SK-N-SH treated with all-trans-retinoic acid at 6 μM for 48 hours (cell line): ENCODE results near the gene SEMA4F.

Experiments
- BACH2 ChIP-seq: fragments of 250-450 bp; sonication (Bioruptor Pico); IDR thresholded peaks from 2 replicates; pipeline ENCODE4 v1.9.0; 2021; ENCODE audit warnings: mild to moderate bottlenecking, borderline replicate concordance
- CSDC2 ChIP-seq: fragments of 250-450 bp; sonication (Bioruptor Pico); IDR thresholded peaks from 2 replicates; pipeline ENCODE4 v1.5.0; 2020; ENCODE audit warnings: mild to moderate bottlenecking, moderate library complexity
- GLIS3 ChIP-seq: fragments of 250-450 bp; sonication (Bioruptor Pico); IDR thresholded peaks from 2 replicates; pipeline ENCODE4 v1.5.0; 2020; ENCODE audit warnings: mild to moderate bottlenecking, moderate library complexity
- ISL1 ChIP-seq: fragments of 250-450 bp; sonication (Bioruptor Pico); IDR thresholded peaks from 2 replicates; pipeline ENCODE4 v2.1.2; 2022; ENCODE audit warnings: mild to moderate bottlenecking, moderate library complexity
- PATZ1 ChIP-seq: fragments of 250-450 bp; sonication (Bioruptor Pico); IDR thresholded peaks from 2 replicates; pipeline ENCODE4 v1.8.0; 2020; ENCODE audit warnings: mild to moderate bottlenecking, moderate library complexity, borderline replicate concordance
- RARB ChIP-seq: fragments of 250-450 bp; sonication (Bioruptor Pico); IDR thresholded peaks from 2 replicates; pipeline ENCODE4 v1.8.0; 2021; ENCODE audit warnings: mild to moderate bottlenecking, moderate library complexity
- TCF4 ChIP-seq: fragments of 250-450 bp; sonication (Bioruptor Pico); IDR thresholded peaks from 2 replicates; pipeline ENCODE4 v1.8.0; 2021; ENCODE audit warnings: mild to moderate bottlenecking, moderate library complexity, borderline replicate concordance
- TOX ChIP-seq: fragments of 250-450 bp; sonication (Bioruptor Pico); IDR thresholded peaks from 2 replicates; pipeline ENCODE4 v1.8.0; 2021; ENCODE audit warnings: mild to moderate bottlenecking, moderate library complexity, borderline replicate concordance
- ZC3H10 ChIP-seq: fragments of 250-450 bp; sonication (Bioruptor Pico); IDR thresholded peaks from 2 replicates; pipeline ENCODE4 v1.5.1; 2021; ENCODE audit warnings: mild to moderate bottlenecking, moderate library complexity
- ZFP3 ChIP-seq: fragments of 250-450 bp; sonication (Bioruptor Pico); IDR thresholded peaks from 2 replicates; pipeline ENCODE4 v1.5.0; 2020; ENCODE audit warnings: mild to moderate bottlenecking, moderate library complexity
- ZFP30 ChIP-seq: fragments of 450-650 bp; formaldehyde crosslinking; IDR thresholded peaks from 2 replicates; pipeline ENCODE4 v1.5.0; 2022; ENCODE audit warnings: mild to moderate bottlenecking, moderate library complexity
- ZNF565 ChIP-seq: fragments of 450-650 bp; formaldehyde crosslinking; conservative IDR thresholded peaks from 2 replicates; pipeline ENCODE4 v1.5.0; 2020; ENCODE audit warnings: low read depth, mild to moderate bottlenecking, moderate library complexity
- ZNF70 ChIP-seq: fragments of 450-650 bp; formaldehyde crosslinking; IDR thresholded peaks from 2 replicates; pipeline ENCODE4 v1.5.0; 2020; ENCODE audit warnings: mild to moderate bottlenecking, moderate library complexity

DNA sequence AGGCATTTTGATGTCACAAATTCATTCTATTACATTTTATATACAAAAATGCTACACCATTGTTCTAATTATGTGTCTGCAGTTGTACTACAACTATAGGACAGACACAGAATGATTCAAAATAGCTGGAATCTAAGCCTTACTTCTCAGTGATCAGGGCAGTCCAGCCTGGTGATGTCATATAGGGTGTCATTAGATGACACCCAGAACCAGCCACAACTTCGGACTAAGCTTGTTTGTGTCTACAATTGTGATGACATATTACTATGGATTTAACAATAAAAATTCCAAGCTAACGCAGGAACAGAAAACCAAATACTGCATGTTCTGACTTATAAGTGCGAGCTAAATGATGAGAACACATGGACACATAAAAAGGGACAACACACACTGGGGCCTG is 36.9 kb upstream of the SEMA4F start:
- TF ChIP-seq ZFP3 (CRISPR knock-in tag) (no peak), PATZ1 (CRISPR knock-in tag) (no peak), ZNF565 (CRISPR knock-in tag) (no peak), ZC3H10 (CRISPR knock-in tag) (no peak), ZNF70 (CRISPR knock-in tag) (no peak), RARB (CRISPR knock-in tag) (no peak), ISL1 (no peak), ZFP30 (CRISPR knock-in tag) (no peak), BACH2 (CRISPR knock-in tag) (no peak), TOX (no peak), CSDC2 (CRISPR knock-in tag) (no peak), TCF4 (CRISPR knock-in tag) (no peak), GLIS3 (no peak)
